ENCODE measurements around the gene CDK14. TPM values are rescaled to one million over a fixed set of nuclear protein-coding genes. Genes with fewer than 3 reads are reported as not detected.
"Not testable (repeated sequence)": the region's sequence is repeated elsewhere in the genome, so short reads cannot be mapped to it uniquely, and the experiment has no call there.

The CDK14 gene
- total RNA-seq, 1 donor from 2014 or later: 8.3 TPM

GRCh38 chr7:90879924-90880323, 283.8 kb downstream of the CDK14 start:
- DNase-seq (ENCODE audit: extremely low read depth, low read depth, low spot score): no peak

GRCh38 chr7:90886416-90886815, 290.3 kb downstream of the CDK14 start:
- DNase-seq (ENCODE audit: extremely low read depth, low read depth, low spot score): no peak

GRCh38 chr7:90889210-90889609, 293.1 kb downstream of the CDK14 start:
- no peak for DNase-seq (ENCODE audit: extremely low read depth, low read depth, low spot score)

- no peak for DNase-seq (ENCODE audit: extremely low read depth, low read depth, low spot score)
Measured at GRCh38 chr7:90889644-90890043, 293.5 kb downstream of the CDK14 start.

GRCh38 chr7:90891529-90891928, 295.4 kb downstream of the CDK14 start:
- DNase-seq (ENCODE audit: extremely low read depth, low read depth, low spot score): no peak

GRCh38 chr7:90892213-90892612, 296.1 kb downstream of the CDK14 start:
- DNase-seq (ENCODE audit: extremely low read depth, low read depth, low spot score): no peak

- no peak for DNase-seq (ENCODE audit: extremely low read depth, low read depth, low spot score)
Measured at GRCh38 chr7:90894122-90894521, 298.0 kb downstream of the CDK14 start.

GRCh38 chr7:90896458-90896857, 300.3 kb downstream of the CDK14 start:
- no peak for DNase-seq (ENCODE audit: extremely low read depth, low read depth, low spot score)

GRCh38 chr7:90897961-90898469, 301.9 kb downstream of the CDK14 start:
- no peak for DNase-seq (ENCODE audit: extremely low read depth, low read depth, low spot score)

GRCh38 chr7:90900628-90901356, 304.7 kb downstream of the CDK14 start:
- peak; percentile 9 for DNase-seq (ENCODE audit: extremely low read depth, low read depth, low spot score)

GRCh38 chr7:90903841-90904240, 307.7 kb downstream of the CDK14 start:
- DNase-seq (ENCODE audit: extremely low read depth, low read depth, low spot score): no peak

GRCh38 chr7:90910136-90910535, 314.0 kb downstream of the CDK14 start:
- no peak for DNase-seq (ENCODE audit: extremely low read depth, low read depth, low spot score)

GRCh38 chr7:90916319-90916718, 320.2 kb downstream of the CDK14 start:
- DNase-seq (ENCODE audit: extremely low read depth, low read depth, low spot score): no peak

GRCh38 chr7:90917539-90917938, 321.4 kb downstream of the CDK14 start:
- no peak for DNase-seq (ENCODE audit: extremely low read depth, low read depth, low spot score)

GRCh38 chr7:90918303-90918702, 322.2 kb downstream of the CDK14 start:
- DNase-seq (ENCODE audit: extremely low read depth, low read depth, low spot score): no peak

- DNase-seq (ENCODE audit: extremely low read depth, low read depth, low spot score): no peak
Measured at GRCh38 chr7:90919816-90920215, 323.7 kb downstream of the CDK14 start.

- DNase-seq (ENCODE audit: extremely low read depth, low read depth, low spot score): no peak
Measured at GRCh38 chr7:90920336-90920735, 324.2 kb downstream of the CDK14 start.

GRCh38 chr7:90923541-90923997, 327.4 kb downstream of the CDK14 start:
- no peak for DNase-seq (ENCODE audit: extremely low read depth, low read depth, low spot score)

- DNase-seq (ENCODE audit: extremely low read depth, low read depth, low spot score): not testable (repeated sequence)
Measured at GRCh38 chr7:90928700-90929424, 332.7 kb downstream of the CDK14 start.

GRCh38 chr7:90931986-90932916, 336.1 kb downstream of the CDK14 start:
- DNase-seq (ENCODE audit: extremely low read depth, low read depth, low spot score): no peak

- no peak for DNase-seq (ENCODE audit: extremely low read depth, low read depth, low spot score)
Measured at GRCh38 chr7:90933041-90933440, 336.9 kb downstream of the CDK14 start.
